ENCODE measurements around the gene ZDHHC7.
A peak's percentile ranks its signal among the peaks of the same experiment; 100 is the strongest.

ZDHHC7 gene

GRCh38 chr16:84959784-84960417 lies 51.4 kb downstream of the ZDHHC7 start:
- TF ChIP-seq ZNF239 (tag by site-specific recombination; IDR thresholded peaks at IDR 0.05) (peak; percentile 85), ZNF426 (tag by site-specific recombination; IDR thresholded peaks at IDR 0.05) (no peak)
- ChIA-PET POLR2A (no interaction called here), CTCF (interaction anchor here (1.0 kb wide), 1 partner anchor 11 kb away, joined by 5 read pairs; no protein-coding TSS in a partner anchor)
- Histone ChIP-seq H3K4me1 (ENCODE audit: control insufficient read depth, insufficient read depth, low read length) (no peaks in the 10 kb centered on the region), H3K4me3 (ENCODE audit: low read depth, low read length) (no peak overlapping the region), H3K27ac (ENCODE audit: extremely low read depth, low read depth, low read length) (no peak overlapping the region), H3K9me3 (ENCODE audit: control insufficient read depth, insufficient read depth, low read depth, low read length) (no peaks in the 10 kb centered on the region), H3K36me3 (ENCODE audit: control insufficient read depth in 2 of 2, insufficient read depth in 1 of 2, low read length in 2 of 2) (no peaks in the 10 kb centered on the region)

GRCh38 chr16:84959045-84959576 lies 52.2 kb downstream of the ZDHHC7 start:
- TF ChIP-seq ZNF514 (tag by site-specific recombination; IDR thresholded peaks at IDR 0.05) (no peak), ZNF211 (tag by site-specific recombination; IDR thresholded peaks at IDR 0.05; ENCODE audit: low read depth) (no peak), PRDM6 (tag by site-specific recombination; IDR thresholded peaks at IDR 0.05) (no peak), ZNF785 (tag by site-specific recombination; IDR thresholded peaks at IDR 0.05) (no peak), CTCF (tag by site-specific recombination; IDR thresholded peaks at IDR 0.05) (peak; percentile 64), ZNF169 (tag by site-specific recombination; IDR thresholded peaks at IDR 0.05) (no peak)
- no peak overlapping the region for H3K4me3 ChIP-seq (ENCODE audit: low read depth, low read length)
- no peaks in the 10 kb centered on the region for H3K36me3 ChIP-seq (ENCODE audit: control insufficient read depth in 2 of 2, insufficient read depth in 1 of 2, low read length in 2 of 2)
- ChIA-PET POLR2A (no interaction called here), CTCF (interaction anchor here (0.5 to 1.0 kb wide), 3 partner anchors 9 to 34 kb away, joined by 3 to 5 read pairs (median 3); no protein-coding TSS in a partner anchor)
- H3K27ac ChIP-seq (ENCODE audit: extremely low read depth, low read depth, low read length), result no peak overlapping the region
- no peaks in the 10 kb centered on the region for H3K4me1 ChIP-seq (ENCODE audit: control insufficient read depth, insufficient read depth, low read length)
- H3K9me3 ChIP-seq (ENCODE audit: control insufficient read depth, insufficient read depth, low read depth, low read length), result no peaks in the 10 kb centered on the region

GRCh38 chr16:84957792-84958191 lies 53.5 kb downstream of the ZDHHC7 start:
- Histone ChIP-seq H3K27ac (ENCODE audit: extremely low read depth, low read depth, low read length) (no peak overlapping the region), H3K36me3 (ENCODE audit: control insufficient read depth in 2 of 2, insufficient read depth in 1 of 2, low read length in 2 of 2) (no peaks in the 10 kb centered on the region), H3K9me3 (ENCODE audit: control insufficient read depth, insufficient read depth, low read depth, low read length) (no peaks in the 10 kb centered on the region), H3K4me1 (ENCODE audit: control insufficient read depth, insufficient read depth, low read length) (no peaks in the 10 kb centered on the region), H3K4me3 (ENCODE audit: low read depth, low read length) (no peak overlapping the region)
- POLR2A ChIA-PET, result no interaction called here
- CTCF ChIA-PET, result no interaction called here
- TF ChIP-seq ZNF416 (tag by site-specific recombination; IDR thresholded peaks at IDR 0.05), result no peak
- no peak for TF ChIP-seq ZNF629 (tag by site-specific recombination; IDR thresholded peaks at IDR 0.05)
- TF ChIP-seq ZNF621 (tag by site-specific recombination; IDR thresholded peaks at IDR 0.05), result no peak
- no peak for TF ChIP-seq PRDM2 (tag by site-specific recombination; IDR thresholded peaks at IDR 0.05; ENCODE audit: borderline replicate concordance)
- TF ChIP-seq ZNF423 (tag by site-specific recombination; IDR thresholded peaks at IDR 0.05), result no peak
- TF ChIP-seq ZNF148 (tag by site-specific recombination; IDR thresholded peaks at IDR 0.05; ENCODE audit: borderline replicate concordance), result no peak
- TF ChIP-seq PRDM1 (tag by site-specific recombination; IDR thresholded peaks at IDR 0.05), result no peak
- TF ChIP-seq KLF17 (tag by site-specific recombination; IDR thresholded peaks at IDR 0.05), result no peak
- no peak for TF ChIP-seq ZNF561 (tag by site-specific recombination; IDR thresholded peaks at IDR 0.05; ENCODE audit: borderline replicate concordance)
- no peak for TF ChIP-seq ZBTB20 (tag by site-specific recombination; IDR thresholded peaks at IDR 0.05)

All from HEK293 (cell line).